HG03108 (cell line): ENCODE measurements around the gene BBS9.

Experiments used
- ATAC-seq: cut with Tn5 transposase; IDR thresholded peaks from one replicate; pipeline ENCODE4 v1.9.1; 2021; ENCODE audit warnings: moderate library complexity; ENCODE audit not compliant: unreplicated experiment

The BBS9 gene

DNA sequence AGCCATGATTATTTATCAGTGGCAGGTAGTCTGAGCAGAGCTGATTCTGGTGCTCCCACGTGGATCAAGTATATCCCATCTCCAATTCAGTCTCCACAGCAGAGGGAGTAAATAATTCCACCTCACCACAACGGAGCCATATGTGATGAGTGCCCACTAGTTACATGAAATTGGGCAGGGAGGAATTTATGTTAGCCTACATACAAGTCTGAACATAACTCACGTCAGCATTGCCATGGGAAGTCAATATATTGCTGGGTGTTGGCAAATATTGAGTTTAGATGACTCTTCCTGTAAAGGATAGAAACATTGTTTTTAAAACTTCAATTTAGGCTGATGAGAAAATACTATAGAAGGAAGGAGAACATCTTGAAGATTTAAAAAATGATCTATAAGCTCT lies 507.0 kb downstream of the BBS9 start:
- no peak for ATAC-seq

DNA sequence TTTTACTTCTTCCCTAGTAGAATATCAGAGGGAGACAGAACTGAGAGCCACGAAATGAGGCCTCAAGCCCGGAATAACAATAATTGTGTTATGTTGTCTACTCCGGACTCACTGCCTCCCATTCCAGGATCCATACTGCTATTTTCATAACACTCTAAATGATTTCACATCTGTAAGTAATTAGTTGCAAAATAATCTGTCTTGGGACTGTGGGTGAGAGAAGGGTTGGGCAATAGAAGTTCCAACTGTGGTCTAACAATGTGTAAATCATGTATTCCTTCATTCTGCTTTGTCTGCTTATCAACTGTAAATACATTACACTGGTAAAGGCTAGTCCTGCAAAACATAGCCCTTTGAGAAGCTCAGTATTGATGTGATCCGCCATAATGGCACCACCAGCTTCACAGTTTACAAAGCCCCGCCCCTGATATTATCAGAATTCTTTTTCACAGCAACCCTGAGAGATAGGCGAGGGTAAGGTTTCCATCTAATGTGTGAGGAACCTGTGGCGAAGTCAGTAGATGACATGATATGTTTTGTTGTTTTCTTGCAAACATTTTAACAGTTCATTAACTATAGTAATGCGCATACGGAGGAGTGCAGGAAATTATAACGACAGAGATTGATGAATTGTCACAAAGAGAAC lies 510.3 kb downstream of the BBS9 start:
- no peak for ATAC-seq

DNA sequence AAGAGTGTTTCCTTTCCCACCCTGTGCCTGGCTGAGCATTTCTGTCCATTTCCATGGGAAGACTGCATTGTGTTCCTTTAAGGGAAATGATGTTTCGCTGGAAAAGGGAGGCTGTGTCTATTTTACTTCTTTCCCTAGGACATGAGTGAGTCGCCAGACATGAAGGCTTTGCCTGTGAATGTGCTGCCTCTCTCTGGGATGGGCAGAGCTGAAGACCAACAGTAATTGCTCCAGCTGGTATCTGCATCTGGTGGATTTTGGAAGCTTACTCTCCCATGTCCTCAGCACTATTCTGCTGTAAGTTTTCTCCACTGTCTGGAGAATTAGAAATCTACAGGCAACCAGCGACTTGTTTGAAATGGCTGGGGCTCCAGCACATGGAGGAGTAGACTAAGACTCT lies 511.4 kb downstream of the BBS9 start:
- ATAC-seq = no peak

DNA sequence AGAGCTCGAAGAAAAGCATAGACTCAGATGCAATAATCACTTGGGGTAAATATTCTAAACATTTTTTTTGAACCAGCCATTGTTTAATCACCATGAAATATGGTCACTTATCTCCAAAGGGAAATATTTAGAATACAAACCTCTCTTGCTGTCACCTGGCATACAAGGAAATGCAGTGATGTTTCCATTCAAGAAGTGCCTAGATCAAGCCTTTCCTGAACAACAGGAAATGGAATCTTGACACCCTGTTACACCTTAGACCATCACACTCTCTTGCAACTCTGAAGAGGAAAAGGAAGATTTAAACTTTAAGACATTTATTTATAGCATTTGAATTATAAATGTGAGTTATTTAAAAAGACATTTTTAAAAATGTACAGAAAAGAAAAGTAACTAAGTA lies 512.9 kb downstream of the BBS9 start:
- no peak for ATAC-seq

DNA sequence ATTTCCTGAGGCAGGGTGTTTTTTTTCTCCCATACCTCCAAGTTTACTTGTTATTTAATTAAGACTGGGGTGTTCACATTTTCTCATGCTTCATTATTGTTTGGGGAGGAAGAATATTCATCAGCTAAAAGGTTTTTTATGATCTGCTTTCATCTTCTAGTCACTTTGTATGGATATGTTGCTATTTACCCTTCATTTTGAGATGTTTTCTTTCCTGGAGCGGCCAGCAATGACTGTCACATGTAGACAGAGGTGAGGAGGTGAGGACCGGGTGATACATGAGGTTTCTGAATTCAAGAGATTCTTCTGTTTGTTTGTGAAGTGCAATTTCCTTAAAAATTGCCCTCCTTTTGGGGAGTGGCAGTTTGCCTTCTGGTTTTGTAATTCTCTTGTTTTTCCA lies 514.2 kb downstream of the BBS9 start:
- ATAC-seq = no peak

DNA sequence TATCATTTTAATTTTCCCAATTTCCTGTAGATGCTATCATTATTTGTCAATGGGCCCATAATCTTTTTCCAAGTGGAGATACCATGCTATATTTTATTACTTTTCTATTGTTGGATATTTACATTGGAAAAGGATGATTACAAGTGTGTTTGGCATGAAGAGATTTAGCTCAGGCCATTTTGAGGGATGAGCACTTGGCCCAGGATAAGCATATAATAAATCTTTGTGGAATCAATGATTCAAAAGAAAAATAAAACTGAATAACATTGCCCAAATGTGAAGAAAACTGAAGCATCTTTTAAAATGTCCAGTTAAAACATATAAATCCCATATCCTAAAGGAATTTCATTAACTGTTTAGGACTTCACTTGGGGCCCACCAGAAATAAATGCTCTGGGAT lies 515.1 kb downstream of the BBS9 start:
- ATAC-seq = no peak

DNA sequence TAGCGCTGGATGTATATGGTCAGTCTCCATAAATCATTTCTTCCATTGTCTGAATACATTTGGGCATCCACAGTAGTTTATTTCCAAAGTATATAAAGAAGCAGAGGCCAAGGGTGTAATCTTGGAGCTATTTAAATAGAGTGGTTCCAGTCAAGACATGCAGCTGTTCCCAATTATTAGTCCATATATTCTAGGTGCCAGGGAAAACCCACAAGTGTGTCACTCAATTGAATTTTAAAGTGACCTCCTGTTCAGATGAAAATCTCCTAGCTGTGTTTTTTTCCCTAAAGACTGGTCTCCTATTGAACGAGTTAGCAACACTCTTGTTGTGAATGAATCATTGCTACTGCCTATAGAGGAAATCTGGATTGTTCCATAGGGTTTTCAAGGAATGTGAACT lies 515.7 kb downstream of the BBS9 start:
- no peak for ATAC-seq

DNA sequence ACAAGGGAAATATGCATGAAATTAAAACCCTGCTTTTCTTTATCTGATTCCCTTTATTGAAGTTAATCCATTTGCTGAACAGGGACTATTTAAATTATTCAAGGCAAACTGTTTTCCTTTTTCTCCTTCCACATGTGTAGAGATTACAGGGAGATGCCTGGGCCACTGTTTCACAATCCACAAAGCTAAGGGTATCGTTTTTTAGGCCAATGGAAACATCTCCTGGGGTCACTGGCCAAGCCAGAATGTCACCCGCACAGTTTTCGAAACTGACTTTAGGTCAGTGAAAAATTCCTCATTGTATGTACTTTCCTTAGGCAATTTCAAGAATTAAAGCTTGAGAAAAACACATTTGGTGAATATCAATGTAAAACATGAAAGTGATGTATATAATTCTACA lies 516.8 kb downstream of the BBS9 start:
- no peak for ATAC-seq

DNA sequence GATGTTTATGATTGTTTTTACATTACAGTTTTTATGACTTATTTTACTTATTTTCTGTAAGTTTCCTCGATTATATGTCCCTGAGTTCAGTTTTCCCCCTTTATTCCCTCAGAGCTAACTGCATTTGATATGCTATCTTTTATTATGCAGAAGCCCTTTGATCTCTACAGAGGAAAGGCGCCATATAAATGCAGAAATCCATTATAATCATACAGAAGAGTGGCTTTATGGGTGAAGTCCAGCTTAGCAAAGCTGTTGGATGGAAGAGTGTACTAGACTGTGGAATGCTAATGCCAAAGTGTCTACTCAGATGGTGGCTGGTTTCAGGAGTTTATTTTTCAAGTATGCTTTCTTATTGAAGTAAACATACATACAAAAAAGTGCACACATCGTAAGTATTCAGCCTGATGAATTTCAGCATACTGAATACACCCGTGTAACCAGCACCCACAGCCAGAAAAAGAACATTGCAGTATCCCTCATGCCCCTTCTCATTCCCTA lies 517.6 kb downstream of the BBS9 start:
- no peak for ATAC-seq

DNA sequence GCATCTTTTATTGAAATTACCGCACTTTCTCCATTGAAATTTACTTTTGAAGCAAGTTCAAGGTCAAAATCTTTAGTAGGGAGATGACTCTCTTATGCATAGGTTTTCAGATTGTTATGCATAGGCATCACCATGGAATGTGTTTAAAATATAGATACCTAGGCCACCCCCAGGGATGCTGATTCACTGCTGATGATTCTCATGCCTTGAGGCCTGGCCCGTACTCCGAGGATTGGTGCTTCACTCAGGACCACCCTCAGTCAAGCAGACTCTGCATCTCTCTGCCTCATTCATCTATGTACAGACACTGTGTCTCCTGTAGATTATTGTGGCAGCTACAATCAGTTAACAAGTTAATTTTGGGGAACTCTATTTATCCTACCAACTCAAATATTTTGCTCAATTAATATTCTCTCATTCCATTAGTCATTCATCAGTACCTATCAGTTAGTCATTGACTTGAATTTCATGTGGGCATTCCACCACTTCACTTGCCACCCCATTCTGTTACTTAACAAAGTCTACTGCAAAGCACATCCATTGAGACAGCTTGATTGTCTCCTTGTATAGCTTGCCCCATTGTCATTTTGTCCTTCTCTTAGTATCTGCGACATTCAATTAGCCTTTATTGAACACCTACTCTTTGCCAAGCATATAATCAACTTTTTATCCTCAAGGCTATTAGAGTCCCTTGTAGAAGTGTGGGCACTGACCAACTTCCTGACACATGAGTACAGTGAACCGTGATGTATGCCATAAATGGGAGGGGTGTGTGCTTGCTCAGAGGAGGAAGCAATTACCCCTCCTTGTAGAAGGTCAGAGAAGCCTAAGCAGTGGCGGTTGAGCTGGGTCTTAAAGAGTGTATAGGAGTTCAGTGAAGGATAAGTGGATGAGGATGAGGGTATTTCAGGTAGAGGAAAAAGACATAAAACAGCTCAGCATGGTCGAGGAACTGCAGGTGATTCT lies 520.4 kb downstream of the BBS9 start:
- ATAC-seq = no peak

DNA sequence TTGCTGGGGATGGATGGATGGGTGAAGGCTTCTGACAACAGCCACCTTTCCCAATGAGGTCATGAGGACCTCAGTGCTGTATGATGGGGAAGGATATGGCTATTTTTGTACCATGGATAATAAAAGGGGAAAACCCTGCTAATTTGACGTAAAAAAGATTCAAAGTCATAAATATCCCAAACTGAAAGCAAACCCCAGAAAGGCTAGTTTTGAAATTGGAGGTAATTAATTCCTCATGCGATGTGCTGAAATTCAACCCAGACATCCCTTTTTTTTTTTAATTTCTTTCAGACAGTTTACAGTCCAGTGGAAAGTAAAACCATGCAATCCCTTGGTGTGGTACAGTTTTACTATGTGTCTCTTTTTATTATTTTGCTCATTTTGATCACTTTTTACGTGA lies 521.5 kb downstream of the BBS9 start:
- ATAC-seq = no peak

DNA sequence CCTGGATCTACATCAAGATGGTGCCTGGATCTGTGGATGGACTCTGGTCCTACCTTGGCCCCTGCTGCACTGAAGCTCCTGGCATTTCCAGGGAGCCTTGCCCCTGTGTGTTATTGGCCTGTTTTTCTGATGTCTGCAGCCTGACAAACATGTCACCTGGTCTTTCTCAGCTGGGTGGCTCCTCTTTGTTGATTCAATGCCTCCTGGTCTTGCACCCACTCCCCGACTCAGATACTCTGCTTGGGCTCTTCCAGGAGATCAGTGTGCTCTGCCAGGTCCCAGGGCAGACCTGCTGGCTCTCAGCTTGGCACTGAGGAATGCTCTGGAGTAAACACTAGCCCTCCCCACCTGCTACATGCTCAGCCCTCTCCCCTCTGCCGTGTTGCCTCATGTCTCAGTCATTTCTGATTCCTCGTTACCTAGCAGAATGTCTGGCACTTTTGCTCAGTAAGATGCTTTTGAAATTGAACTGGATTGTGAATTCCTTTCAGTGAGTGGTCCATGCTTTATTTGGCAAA lies 522.7 kb downstream of the BBS9 start:
- no peak for ATAC-seq

DNA sequence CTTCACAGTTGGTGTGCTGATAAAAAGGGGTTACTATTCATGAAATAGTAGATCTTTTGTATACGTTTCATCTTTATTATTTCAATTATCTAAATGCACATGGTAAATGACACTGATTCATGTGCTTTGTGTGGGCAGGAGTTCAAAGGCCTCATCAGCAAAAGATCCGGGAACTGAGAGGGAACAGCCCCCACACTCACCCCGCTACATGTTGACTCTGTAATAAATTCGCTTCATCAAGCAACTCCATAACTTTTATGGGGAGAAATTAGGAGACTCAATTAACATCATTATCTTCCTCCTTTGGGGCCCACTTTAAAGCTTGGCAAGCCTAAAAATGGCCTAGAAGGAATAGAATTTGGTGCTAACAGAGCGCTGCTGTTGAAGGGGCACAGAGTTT lies 525.3 kb downstream of the BBS9 start:
- ATAC-seq = no peak
